Activated T-cell treated with anti-CD3 and anti-CD28 coated beads, Interleukin-2, amount 50 U/mL, for 48 hours (primary cell): ENCODE data around the gene PHF19.
A peak's percentile ranks its signal among the peaks of the same experiment; 100 is the strongest.

Experiments used
- DNase-seq, 2 experiments: peaks; one replicate each; pipeline ENCODE4 v3.0.0-alpha.2; 2020

Gene PHF19

DNA sequence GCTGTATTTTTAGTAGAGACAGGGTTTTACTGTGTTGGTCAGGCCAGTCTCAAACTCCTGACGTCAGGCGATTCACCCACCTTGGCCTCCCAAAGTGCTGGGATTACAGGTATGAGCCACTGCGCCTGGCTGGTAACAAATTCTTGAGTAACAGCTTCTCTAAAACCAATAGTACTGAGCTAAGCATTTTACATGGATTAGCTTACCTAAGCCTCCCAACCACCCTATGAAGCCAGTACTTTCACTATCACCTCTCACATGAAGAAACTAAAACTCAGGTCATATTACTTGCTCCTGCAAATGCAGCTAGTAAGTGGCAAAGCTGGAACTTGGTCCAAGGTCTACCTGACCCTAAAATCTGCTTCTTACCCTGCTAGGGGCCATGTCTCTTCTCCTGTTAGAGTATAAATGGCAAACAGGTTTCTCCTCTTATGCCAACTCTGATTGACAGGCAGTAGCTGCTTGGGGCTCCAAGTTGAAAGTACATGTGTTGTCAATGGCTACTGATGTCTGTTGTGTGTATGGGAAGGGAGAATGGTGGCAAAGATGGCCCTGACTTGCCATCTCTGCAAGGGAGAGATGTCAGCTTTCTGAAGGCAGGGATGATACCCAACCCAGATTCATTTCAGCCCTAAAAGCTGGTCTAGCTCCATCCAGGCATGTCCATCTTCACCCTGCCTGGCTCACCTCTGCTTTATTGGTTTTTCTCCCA lies 4.0 kb downstream of the PHF19 start:
- DNase-seq: no peak

DNA sequence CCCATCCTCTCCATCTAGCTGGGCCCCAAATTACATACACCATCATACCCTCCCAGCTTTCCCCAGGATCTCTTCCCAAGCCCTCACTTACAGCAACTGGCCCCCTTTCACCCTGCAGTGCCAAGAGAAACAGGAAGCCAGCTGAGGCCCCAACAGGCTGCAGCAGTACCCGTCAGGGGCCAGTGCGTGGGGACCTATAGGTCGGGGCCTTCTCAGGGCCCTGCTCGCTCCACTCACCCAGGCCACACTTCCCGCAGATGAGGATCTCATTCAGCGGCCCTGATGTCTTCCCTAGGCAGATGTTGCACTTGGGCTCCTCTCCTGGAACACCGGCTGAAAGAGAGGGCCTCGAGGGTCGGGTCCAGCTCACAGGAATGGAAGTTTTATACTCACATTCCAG lies 6.8 kb downstream of the PHF19 start:
- DNase-seq: no peak

DNA sequence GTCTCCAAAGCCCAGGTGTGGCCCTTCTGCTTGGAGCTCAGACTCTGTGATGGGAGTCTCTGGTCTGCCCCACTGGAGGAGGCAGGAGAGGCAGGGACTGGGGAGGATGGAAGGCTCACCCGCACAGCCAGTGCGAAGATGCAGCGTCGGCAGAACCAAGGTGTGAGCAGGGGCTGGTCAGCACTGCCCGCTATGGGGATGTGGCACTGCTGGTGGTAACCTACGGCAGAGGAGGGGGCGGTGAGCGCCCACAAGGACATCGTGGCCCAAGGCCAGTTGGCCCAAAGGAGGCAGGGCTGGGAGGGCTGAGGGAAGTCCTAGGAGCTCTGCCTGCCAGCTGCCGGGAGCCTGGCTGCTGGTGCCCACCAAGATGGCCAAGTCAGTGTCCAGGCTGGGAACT lies 7.3 kb downstream of the PHF19 start:
- DNase-seq: no peak

DNA sequence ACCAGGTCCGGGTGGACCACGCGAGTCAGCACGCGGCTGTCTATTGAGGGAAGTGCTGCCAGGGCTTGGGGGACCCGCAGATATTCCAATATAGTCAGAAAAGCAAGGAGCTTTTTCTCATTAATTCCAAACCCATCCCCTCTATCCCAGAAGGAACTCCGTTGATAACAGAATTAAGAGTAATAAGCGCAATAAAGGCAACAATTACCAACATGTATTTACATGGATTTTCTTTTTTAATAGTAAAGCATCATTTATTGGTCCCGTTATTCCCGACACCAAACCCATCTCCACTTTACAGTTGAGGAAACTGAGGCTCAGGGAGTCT lies 7.7 kb downstream of the PHF19 start:
- DNase-seq: no peak

DNA sequence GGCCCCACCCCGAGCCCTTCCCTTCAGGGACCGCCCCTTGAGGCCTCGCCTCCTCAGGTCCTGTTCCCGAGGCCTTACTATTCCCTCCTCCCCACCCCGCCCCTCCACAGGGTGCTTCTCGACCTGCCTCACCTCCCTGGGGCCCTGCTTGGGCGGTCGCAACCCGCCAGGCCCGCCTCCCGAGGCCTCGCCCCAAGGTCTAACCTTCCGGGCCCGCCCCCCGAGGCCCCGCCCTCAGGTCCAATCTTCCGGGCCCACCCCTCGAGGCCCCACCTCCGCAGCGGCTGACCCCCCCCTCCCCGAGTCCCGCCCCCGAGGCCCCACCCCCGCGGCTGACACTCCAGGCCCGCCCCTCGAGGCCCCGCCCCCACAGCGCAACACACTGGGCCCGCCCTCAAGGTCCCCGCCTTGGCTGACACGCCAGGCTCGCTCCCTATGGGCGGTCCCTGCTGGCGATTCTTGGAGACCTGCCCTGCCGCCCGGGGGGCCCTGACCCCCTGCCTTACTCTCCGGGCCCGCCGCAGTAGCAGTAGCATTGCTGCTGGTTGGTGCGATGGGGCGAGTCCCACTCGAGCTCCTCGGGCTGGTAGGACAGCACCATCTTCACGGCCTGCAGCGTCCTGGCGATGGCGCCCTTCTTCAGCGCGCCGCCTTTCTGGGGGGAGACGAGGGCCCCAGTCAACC lies 8.2 kb downstream of the PHF19 start:
- peak; percentile 98 for DNase-seq

DNA sequence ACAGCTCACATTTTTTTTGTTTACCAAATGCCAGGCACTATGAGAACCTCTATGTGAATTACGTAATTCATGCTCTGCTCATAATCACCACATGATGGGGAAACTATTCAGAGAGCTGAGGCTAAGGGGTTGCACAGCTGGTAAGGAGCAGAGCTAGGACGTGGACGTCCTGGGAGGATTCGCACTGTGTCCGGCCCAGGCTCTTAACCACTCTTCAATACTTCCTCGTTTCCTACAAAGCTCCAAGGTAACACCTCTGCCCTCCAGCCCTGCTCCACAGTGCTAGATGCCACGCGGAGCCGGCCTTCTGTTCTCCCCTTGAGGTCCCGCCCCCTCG lies 8.7 kb downstream of the PHF19 start:
- DNase-seq: no peak

DNA sequence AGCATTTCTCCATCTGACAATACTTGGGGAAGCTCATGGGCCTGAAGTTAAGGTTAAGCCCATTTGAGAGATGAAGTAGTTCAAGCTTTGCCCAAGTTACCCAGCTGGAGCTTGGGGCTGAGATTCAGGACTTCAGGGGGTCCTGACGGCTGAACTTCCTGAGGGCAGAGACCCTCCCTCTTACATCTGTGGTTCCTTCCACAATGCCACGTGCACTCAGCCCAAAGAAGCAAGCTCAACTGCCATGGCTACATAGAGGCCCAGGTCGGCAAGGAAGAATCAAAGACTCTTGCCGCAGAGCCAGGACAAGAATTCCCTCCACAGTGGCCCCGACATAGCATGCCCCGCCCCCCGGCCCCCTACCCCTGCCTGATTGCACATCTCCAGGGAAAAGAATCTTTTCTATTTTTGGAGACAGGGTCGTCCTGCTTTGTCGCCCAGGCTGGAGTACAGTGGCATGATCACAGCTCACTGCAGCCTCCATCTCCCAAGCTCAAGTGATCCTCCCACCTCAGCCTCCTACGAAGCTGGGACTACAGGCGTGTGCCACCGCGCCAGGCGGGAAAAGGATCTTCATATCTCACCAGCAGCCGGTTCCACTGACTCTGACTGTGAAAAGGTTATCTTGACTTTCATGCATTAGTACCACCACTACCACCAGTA lies 9.2 kb downstream of the PHF19 start:
- no peak for DNase-seq

DNA sequence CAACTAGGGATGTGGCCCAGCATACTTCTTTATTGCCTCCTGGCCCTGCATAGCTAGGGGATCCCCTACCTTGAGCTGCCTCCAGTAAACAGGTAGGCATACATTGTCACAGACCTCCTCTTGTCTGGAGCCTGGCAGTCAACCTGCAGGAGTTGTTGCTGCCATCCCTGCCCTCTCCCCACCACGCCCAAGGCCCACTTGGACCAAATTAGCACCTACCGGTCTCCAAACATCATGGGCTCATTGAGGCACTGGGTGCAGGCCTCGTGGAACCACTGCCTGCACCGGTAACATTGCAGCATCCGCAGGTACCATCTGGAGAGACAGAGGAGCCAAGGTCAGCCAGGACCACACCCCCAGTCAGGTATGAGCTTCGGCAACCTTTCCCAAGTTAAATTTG lies 10.3 kb downstream of the PHF19 start:
- DNase-seq: no peak

DNA sequence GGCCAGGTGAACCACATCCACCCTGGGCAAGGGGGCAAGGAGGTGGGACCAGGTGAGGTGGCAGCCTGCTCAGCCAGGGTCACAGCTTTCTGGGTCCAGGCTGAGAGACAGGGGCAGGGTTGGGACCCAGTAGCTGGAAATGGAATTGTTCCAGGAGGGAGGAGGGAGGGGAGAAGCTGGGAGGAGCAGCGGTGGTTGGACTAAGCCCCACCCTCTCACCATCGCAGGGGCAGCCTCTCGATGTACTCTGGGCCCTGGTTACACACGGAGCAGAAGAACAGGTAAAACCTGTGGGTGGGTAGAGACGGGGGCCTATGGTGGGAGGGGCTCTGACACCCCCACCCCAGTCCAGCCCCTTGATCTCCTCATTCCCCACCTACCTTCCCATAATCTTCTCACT lies 11.2 kb downstream of the PHF19 start:
- DNase-seq: no peak

DNA sequence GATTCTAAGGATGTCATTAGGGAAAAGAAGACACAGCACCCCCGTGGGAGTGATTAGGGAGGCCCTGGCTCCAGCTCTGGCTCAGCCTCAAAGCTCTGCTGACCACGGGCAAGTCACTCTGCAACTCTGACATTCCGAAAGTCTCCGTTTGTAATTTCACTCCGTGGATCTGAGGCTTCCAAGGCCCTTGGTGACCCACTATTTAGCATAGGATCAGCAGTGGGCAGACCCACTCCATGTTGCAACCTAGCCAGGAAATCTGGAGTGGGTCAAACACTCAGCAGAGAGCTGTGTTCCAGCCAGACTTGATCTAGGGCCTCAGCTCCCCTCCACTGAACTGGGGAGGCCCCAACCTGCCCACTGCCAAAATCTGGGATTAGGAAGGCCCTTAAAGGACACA lies 11.8 kb downstream of the PHF19 start:
- DNase-seq: no peak

DNA sequence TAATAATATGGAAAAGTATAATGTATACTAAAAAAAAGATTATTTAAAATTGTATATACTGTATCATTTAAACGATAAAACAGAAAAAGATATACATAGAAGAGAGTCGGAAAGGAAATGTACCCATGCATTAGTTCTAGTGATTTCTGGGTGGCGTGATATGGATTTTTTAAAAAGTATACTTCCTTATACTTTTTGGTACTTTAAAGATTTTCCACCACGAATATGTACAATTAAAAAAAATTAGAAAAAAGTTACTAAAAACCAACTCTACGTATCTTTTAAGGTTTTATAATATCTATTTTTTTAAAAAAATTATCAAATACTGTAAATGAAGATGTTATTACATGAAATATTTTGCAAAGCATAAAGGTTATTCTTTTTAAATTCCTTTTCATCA lies 12.3 kb downstream of the PHF19 start:
- DNase-seq: no peak

DNA sequence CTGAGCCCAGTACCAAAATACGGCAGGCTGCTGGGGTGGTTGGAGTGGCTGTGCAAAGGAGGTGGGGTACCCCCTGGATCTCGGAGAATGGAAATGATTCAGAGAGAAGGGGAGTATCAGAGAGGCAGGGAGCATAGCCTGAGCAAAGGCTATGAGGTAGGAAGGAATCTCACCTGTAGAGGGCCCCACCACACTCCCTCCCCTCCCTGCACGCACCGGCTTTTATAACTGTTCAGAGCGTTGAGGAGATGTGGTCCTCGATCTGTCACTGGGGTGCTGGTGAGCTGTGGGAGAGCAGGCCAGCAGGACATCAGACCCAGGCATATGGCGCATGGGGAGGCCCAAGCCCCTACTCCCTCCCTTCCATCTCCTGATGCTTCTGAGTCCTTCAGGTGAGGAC lies 13.2 kb downstream of the PHF19 start:
- DNase-seq: no peak

DNA sequence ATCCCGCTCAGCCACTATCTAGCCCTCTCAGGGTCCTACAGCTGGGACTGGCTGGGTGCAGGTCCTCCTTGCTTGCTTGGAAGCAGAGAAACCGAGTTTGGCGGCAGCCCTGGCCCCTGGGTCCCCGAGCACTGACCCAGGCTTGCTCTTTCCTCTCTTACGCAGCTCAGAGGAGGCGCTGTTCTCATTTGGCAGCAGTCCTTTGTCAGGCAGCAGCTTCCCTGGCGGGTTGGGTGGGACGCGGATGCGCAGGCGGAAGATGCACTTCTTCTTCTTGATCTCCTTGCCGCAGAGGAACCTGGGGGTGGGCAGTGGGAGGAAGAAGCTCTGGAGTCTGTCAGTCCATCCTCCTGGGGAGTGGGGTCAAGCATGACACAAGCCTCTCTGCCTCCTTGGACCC lies 14.5 kb downstream of the PHF19 start:
- DNase-seq: no peak

DNA sequence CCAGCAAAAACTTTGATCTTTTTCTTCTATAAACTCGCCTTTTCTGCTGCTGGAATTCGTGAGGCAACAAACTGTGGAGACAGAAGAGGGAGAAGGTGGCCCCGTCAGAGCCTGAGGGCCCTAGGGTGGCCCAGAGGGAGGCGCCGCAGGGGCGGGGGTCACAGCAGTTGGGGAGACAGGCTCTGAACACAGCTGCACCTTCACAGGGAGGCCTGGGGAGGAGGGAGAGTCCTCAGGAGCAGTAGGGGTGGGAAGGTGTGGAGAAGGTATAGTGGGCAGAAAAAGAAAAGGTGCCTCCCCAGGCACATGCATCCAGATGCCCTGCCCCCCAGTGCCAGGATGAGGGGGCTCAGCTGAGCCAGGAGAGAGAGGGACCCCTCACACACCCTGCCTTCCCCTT lies 15.1 kb downstream of the PHF19 start:
- no peak for DNase-seq

DNA sequence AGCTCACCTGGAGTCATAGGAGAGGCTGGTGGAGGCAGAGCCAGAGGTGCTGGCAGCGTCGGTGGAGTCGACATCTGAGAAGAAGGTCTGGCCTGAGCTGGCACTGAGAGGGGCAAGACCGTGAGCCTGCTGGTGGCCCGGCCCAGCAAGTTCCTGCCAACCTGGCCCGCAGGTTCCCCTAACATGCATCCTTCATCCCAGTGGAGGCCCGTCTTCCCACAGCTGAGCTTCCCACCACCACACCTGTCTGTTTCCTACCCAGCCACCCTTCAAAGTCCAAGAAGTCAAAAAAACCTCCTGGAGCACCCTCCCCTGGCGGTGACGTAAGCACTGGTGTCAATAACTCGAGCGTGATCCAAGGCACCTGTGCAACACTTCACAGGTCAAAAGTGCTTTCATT lies 16.9 kb downstream of the PHF19 start:
- no peak for DNase-seq

DNA sequence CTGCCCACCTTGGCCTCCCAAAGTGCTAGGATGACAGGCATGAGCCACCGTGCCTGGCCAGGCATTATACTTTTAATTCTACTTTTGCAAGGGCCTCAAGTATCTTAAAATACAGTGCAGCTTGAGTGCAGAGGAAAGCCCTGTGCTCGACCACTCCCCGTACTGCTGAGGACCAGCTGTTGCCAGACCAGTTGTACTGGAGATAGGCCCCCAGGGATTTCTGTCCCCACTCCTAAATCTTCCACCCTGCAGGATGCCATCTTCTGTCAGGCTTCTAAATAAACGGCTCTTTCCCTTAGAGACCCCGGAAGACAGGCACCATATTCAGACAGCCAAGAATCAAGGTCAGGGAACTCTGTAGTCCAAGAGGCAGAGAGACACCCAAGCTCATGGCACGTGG lies 17.6 kb downstream of the PHF19 start:
- DNase-seq: no peak

DNA sequence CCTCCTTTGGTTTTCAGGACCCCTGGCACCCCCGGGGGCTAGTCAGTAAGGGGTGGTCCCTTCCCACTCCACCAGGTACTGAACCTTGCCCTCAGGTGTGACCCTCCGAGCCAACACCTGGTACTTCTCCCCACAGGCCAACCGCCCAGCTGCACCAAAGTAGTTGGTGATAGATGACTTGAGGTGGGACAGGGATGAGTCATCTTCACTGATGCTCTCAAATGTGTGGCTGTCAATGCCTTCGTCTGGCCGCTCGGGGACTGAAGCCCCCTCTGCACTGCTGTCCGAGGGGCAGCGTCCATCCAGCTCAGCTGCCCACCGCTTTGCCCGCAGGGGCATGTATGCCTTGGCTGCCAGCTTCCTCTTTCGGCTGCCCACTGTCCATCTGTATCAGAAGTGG lies 19.1 kb downstream of the PHF19 start:
- DNase-seq: no peak

DNA sequence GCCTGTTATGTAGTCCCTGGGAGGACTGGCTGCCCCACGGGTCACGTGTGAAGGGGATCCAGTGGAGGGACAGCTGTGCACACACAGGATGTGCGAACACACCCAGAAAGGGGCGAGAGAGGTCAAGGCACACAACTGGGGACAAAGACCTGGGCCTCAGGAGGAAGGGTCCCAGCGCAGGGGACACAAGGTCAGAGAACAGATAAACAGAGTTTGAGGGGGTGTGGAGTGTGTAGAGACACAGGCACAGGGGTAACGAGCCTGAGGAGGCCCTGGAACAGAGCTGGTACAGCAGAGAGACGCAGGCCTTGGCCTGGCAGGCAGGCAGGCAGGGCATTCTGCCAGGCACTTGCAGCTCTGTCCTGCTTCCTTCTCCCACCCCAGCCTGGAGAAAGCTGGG lies 19.5 kb downstream of the PHF19 start:
- peak in 1 of 2 experiments; percentile 13 for DNase-seq

DNA sequence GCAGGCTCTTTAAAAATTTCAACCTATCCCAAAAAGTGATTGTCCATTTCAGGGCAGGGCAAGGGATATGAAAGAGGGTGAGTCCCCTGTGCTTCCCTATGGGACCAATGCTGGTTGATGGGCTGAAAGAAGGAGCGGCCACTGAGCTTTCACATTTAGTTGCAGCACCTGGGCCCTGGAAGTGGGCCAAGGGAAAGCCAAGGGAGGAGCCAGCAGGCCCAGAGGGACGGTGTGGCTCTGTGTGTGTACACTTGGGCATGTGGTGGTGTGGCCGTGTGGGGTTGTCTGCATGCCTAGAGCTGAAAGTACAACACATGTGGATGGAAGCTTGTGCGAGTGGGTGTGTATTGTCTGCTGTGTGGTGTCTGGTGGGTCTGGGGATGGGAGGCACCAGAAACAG lies 20.3 kb downstream of the PHF19 start:
- DNase-seq: peak; percentile 17 to 18

DNA sequence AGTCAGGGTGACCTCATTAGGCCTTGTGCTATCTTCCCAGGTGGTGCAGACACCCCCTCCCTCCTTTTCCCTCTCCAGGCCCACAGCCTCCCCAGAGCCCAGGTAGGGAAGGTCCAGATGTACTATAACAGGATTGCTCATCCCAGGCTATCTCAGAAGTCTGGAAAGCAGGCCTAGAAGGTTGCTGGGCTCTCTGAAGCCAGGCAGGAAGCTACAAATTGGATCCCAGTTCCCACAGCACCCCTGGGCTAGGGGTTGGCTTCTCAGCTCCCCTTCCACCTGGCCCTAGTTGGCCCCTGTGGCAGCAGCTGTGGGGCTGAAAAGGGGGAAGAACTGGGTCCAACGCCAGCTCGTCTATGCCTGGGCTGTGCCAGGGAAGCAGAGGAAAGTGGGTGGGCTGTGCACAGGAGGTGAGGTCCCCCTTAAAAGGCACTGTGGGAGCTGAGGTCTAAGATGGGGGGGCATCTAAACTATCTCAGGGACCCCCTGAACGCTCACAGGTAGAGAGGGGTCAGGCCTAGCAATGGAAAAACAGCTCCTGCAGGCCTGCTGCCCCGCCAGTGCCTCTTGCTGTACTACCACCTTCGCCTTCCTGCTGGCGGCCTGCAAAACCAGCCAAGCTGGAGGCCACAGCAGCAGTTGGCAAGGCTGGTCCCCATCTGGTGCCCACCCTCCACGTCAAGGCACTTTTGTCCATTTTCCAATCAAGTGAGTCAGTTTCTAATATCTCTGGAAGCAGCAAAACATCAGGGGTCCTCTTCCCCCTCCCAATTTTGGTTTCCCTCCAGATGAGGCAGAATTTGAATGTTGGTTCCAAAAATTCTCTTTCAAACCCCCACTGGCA lies 20.9 kb downstream of the PHF19 start:
- DNase-seq: peak; percentile 18

DNA sequence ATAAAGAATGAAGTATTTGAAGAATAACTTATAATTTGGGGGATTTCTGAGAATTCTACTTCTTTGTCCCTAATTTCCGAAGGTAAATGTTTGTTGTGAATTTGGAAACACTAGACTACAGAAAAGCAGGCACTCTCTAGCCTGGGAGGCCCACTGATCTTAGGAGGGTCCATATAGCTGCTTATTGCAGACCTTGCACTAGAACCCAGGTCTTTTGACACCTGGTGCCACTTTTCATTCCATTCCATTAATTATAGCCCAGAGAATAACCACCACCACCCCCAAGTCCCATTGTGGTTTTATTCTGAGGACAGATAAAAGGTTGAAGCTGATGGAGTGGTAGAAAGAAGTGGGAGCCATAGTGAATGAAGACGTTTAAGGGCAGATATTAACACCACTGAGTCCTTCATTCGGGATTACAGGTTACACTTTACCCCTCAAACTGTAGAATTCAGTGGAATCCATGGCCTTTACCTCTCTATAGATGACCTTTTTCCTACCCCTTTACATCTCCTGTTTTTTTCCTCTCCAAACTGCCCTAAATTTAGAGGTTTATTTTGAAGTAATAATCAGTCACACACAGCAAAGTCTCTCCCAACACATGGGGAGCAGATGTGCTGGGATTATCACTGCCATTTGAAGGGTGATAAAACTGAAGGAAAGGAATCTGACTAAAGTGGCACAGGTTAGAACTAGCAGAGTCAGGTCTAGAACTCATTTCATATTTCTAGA lies 22.2 kb downstream of the PHF19 start:
- no peak for DNase-seq

DNA sequence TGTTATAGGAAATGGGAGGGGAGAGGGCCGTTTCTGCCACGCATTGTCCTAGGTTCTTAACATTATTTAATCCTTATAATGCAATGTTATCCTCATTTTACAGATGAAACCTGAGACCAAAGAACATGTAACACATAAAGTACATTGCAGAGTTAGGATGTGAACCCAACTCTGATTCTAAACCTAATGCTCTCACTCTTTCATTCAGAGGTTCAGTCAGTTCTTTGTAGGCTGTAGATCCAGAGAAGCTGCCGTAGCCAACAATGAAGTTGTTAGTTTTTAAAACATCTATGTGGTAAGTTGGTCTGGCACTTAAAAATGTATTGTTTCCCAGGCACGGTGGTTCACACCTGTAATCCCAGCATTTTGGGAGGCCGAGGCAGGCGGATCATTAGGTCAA lies 23.8 kb downstream of the PHF19 start:
- no peak for DNase-seq
